ENCODE data around the gene NUDT16L1.

GRCh38 chr16:4682084-4682591 is 11.2 kb upstream of the NUDT16L1 start:
- no peak for TF ChIP-seq CTCF (IDR thresholded peaks at IDR 0.05 in 4 of 5, conservative IDR thresholded peaks at IDR 0.05 in 1 of 5)
- no peak for TF ChIP-seq POLR2A (IDR thresholded peaks at IDR 0.05)
